H1 (cell line): Measurements from ENCODE around the gene TKFC. TPM values are rescaled to one million over a fixed set of nuclear protein-coding genes. Genes with fewer than 3 reads are reported as not detected.
A peak's percentile ranks its signal among the peaks of the same experiment; 100 is the strongest.

Experiments
- CTCF ChIA-PET: fragments of 300-600 bp; sonication (Branson Sonifier 250); formaldehyde crosslinking; loops from one replicate; lab custom pipeline; 2021; ENCODE audit not compliant: partially characterized antibody; lab: Charles Lee
- POLR2A ChIA-PET: fragments of 300-600 bp; sonication (Branson Sonifier 250); formaldehyde crosslinking; loops from one replicate; lab custom pipeline; 2021; ENCODE audit warnings: inconsistent platforms; ENCODE audit not compliant: partially characterized antibody; lab: Charles Lee
- DNase-seq, 2 experiments: peaks; one replicate each; pipeline versions ENCODE4 v3.0.0 to v3.0.0-alpha.2; 2010 to 2022; ENCODE audit warnings: low spot score in 2 of 2, low read depth in 1 of 2, mixed read lengths in 1 of 2
- FAIRE-seq: peaks from 2 replicates; lab custom pipeline; 2011; peaks lifted over from hg19 to GRCh38; lab: Jason Lieb, UNC
- H2AFZ ChIP-seq: 2 replicates; pipeline ENCODE4 v1.8.1; 2012; ENCODE audit warnings: low read length, inconsistent platforms
- H2AK5ac ChIP-seq: 2 replicates; pipeline ENCODE4 v1.6.1; 2013; ENCODE audit warnings: low read depth, low read length
- H2BK120ac ChIP-seq: replicated peaks from 2 replicates; pipeline ENCODE3; 2013; ENCODE audit warnings: low read depth, low read length, inconsistent platforms
- H2BK12ac ChIP-seq: 2 replicates; pipeline ENCODE4 v1.6.1; 2013; ENCODE audit warnings: low read depth, low read length
- H2BK15ac ChIP-seq: 2 replicates; pipeline ENCODE4 v1.6.1; 2013; ENCODE audit warnings: low read length
- H2BK20ac ChIP-seq: 2 replicates; pipeline ENCODE4 v1.6.1; 2013; ENCODE audit warnings: low read length
- H2BK5ac ChIP-seq: 2 replicates; pipeline ENCODE4 v1.6.1; 2013; ENCODE audit warnings: low read depth, low read length
- H3K14ac ChIP-seq: 2 replicates; pipeline ENCODE4 v1.6.1; 2013; ENCODE audit warnings: inconsistent platforms; ENCODE audit not compliant: insufficient read length
- H3K18ac ChIP-seq: 2 replicates; pipeline ENCODE4 v1.6.1; 2013; ENCODE audit warnings: low read length; ENCODE audit errors: extremely low read depth
- H3K23ac ChIP-seq: 2 replicates; pipeline ENCODE4 v1.6.1; 2013; ENCODE audit warnings: inconsistent platforms; ENCODE audit not compliant: insufficient read length
- H3K23me2 ChIP-seq: 2 replicates; pipeline ENCODE4 v1.6.1; 2013; ENCODE audit warnings: low read depth, low read length
- H3K27ac ChIP-seq: 2 replicates; pipeline ENCODE4 v1.6.1; 2011; ENCODE audit warnings: low read depth, low read length, inconsistent platforms
- H3K27me3 ChIP-seq, 4 experiments: replicated peaks in 1 of 4; 1 replicate in 1 of 4; 2 replicates in 3 of 4; pipeline versions ENCODE4 v1.6.1 to v1.8.1; 2011 to 2013; ENCODE audit warnings: low read length in 3 of 4, mild to moderate bottlenecking in 3 of 4, inconsistent platforms in 2 of 4, mixed read lengths in 2 of 4, moderate library complexity in 1 of 4; ENCODE audit not compliant: control insufficient read depth in 3 of 4, insufficient read depth in 3 of 4; ENCODE audit errors: extremely low read depth in 1 of 4
- H3K36me3 ChIP-seq, 4 experiments: 2 replicates each; pipeline versions ENCODE4 v1.6.1 to v1.8.1; 2011 to 2013; ENCODE audit warnings: mild to moderate bottlenecking in 4 of 4, low read length in 3 of 4, moderate library complexity in 2 of 4, control low read depth in 1 of 4, inconsistent platforms in 1 of 4; ENCODE audit not compliant: insufficient read depth in 4 of 4, control insufficient read depth in 2 of 4
- H3K4ac ChIP-seq: replicated peaks from 2 replicates; pipeline ENCODE3; 2013; ENCODE audit warnings: low read length, low read depth, mixed read lengths, inconsistent platforms; ENCODE audit not compliant: insufficient read length
- H3K4me1 ChIP-seq, 4 experiments: replicated peaks in 1 of 4; 1 replicate in 1 of 4; 2 replicates in 3 of 4; pipeline versions ENCODE4 v1.6.1 to v1.8.1; 2011 to 2013; ENCODE audit warnings: low read length in 3 of 4, inconsistent platforms in 2 of 4, mixed read lengths in 1 of 4; ENCODE audit not compliant: insufficient read depth in 4 of 4, control insufficient read depth in 3 of 4
- H3K4me2 ChIP-seq, 2 experiments: 2 replicates each; pipeline versions ENCODE4 v1.6.1 to v1.8.1; 2011 to 2013; ENCODE audit warnings: low read depth in 2 of 2, low read length in 2 of 2, control low read depth in 1 of 2, inconsistent platforms in 1 of 2, mild to moderate bottlenecking in 1 of 2; ENCODE audit not compliant: insufficient read depth in 1 of 2
- H3K4me3 ChIP-seq, 4 experiments: fragments of 200-600, 300-600 bp in 1 of 4; sonication (generic), shearing (Covaris generic), sonication (Bioruptor Twin) in 1 of 4; 2 replicates each; pipeline versions ENCODE4 v1.5.1 to v1.8.1; 2011 to 2016; ENCODE audit warnings: low read length in 4 of 4, low read depth in 3 of 4, control low read depth in 2 of 4, inconsistent platforms in 2 of 4, mild to moderate bottlenecking in 2 of 4, mixed read lengths in 1 of 4, moderate library complexity in 1 of 4; ENCODE audit not compliant: insufficient read depth in 2 of 4; ENCODE audit errors: extremely low read depth in 1 of 4
- H3K56ac ChIP-seq: replicated peaks from 2 replicates; pipeline ENCODE3; 2013; ENCODE audit warnings: low read depth, mild to moderate bottlenecking, mixed read lengths, low read length, inconsistent platforms; ENCODE audit not compliant: insufficient read length
- H3K79me1 ChIP-seq: 2 replicates; pipeline ENCODE4 v1.6.1; 2013; ENCODE audit warnings: low read depth, low read length, control low read depth
- H3K79me2 ChIP-seq, 2 experiments: 2 replicates each; pipeline versions ENCODE4 v1.6.1 to v1.8.1; 2012 to 2013; ENCODE audit warnings: low read length in 2 of 2, mild to moderate bottlenecking in 2 of 2, inconsistent platforms in 1 of 2; ENCODE audit not compliant: insufficient read depth in 2 of 2, control insufficient read depth in 1 of 2
- H3K9ac ChIP-seq, 4 experiments: replicated peaks in 1 of 4; 1 replicate in 1 of 4; 2 replicates in 3 of 4; pipeline versions ENCODE4 v1.6.1 to v1.8.1; 2011 to 2013; ENCODE audit warnings: low read depth in 3 of 4, low read length in 3 of 4, control low read depth in 2 of 4, mild to moderate bottlenecking in 2 of 4, moderate library complexity in 2 of 4, inconsistent platforms in 1 of 4; ENCODE audit errors: extremely low read depth in 1 of 4
- H3K9me3 ChIP-seq, 2 experiments: 2 replicates each; pipeline versions ENCODE4 v1.6.1 to v1.8.1; 2012 to 2013; ENCODE audit warnings: mild to moderate bottlenecking in 2 of 2, moderate library complexity in 2 of 2, control low read depth in 1 of 2, inconsistent platforms in 1 of 2, low read depth in 1 of 2, low read length in 1 of 2, mixed read lengths in 1 of 2; ENCODE audit not compliant: insufficient read depth in 2 of 2
- H4K20me1 ChIP-seq, 2 experiments: replicated peaks in 1 of 2; 2 replicates each; pipeline versions ENCODE3 to v1.8.1; 2011 to 2013; ENCODE audit warnings: inconsistent platforms in 2 of 2, low read length in 2 of 2, mild to moderate bottlenecking in 1 of 2; ENCODE audit not compliant: insufficient read depth in 2 of 2, control insufficient read depth in 1 of 2
- H4K5ac ChIP-seq: 2 replicates; pipeline ENCODE4 v1.6.1; 2013; ENCODE audit warnings: low read length, low read depth, mixed read lengths, inconsistent platforms; ENCODE audit not compliant: insufficient read length
- H4K8ac ChIP-seq: 2 replicates; pipeline ENCODE4 v1.8.0; 2013; ENCODE audit warnings: mild to moderate bottlenecking, moderate library complexity, low read length, inconsistent platforms; ENCODE audit not compliant: insufficient read depth; ENCODE audit errors: extremely low read depth
- H4K91ac ChIP-seq: replicated peaks from 2 replicates; pipeline ENCODE3; 2013; ENCODE audit warnings: low read length, mixed read lengths, inconsistent platforms; ENCODE audit not compliant: insufficient read length
- BACH1 ChIP-seq: IDR thresholded peaks from 2 replicates; pipeline ENCODE4 v1.6.1; 2012; ENCODE audit warnings: low read length, improper control_type of control experiment
- CHD2 ChIP-seq: IDR thresholded peaks from 2 replicates; pipeline ENCODE4 v1.6.1; 2012; ENCODE audit warnings: low read length, improper control_type of control experiment
- CTCF ChIP-seq, 3 experiments: IDR thresholded peaks; 1 replicate in 2 of 3; 2 replicates in 1 of 3; pipeline versions ENCODE4 v1.5.1 to v1.6.1; 2011; ENCODE audit warnings: low read length in 3 of 3, mild to moderate bottlenecking in 3 of 3, inconsistent platforms in 2 of 3, low read depth in 1 of 3, moderate library complexity in 1 of 3; ENCODE audit not compliant: insufficient read depth in 1 of 3; ENCODE audit errors: control extremely low read depth in 1 of 3
- HDAC2 ChIP-seq, 2 experiments: fragments of 300-600 bp in 1 of 2; sonication (generic) in 1 of 2; IDR thresholded peaks; 2 replicates each; pipeline ENCODE4 v1.6.1; 2011 to 2012; ENCODE audit warnings: low read depth in 2 of 2, low read length in 2 of 2, mild to moderate bottlenecking in 2 of 2, moderate library complexity in 2 of 2, borderline replicate concordance in 1 of 2, inconsistent platforms in 1 of 2
- JUND ChIP-seq: IDR thresholded peaks from 2 replicates; pipeline ENCODE4 v1.6.1; 2011; ENCODE audit warnings: mild to moderate bottlenecking, improper control_type of control experiment, low read length
- KDM4A ChIP-seq: IDR thresholded peaks from one replicate; pipeline ENCODE4 v1.7.1; 2012; ENCODE audit warnings: low read depth, mild to moderate bottlenecking, moderate library complexity, low read length, inconsistent platforms; ENCODE audit not compliant: severe bottlenecking
- SAP30 ChIP-seq: fragments of 300-600 bp; sonication (generic); IDR thresholded peaks from 2 replicates; pipeline ENCODE4 v1.7.1; 2012; ENCODE audit warnings: low read length, moderate library complexity, mild to moderate bottlenecking, inconsistent platforms; ENCODE audit not compliant: insufficient read depth, insufficient replicate concordance
- TCF12 ChIP-seq: IDR thresholded peaks from 2 replicates; pipeline ENCODE4 v1.6.1; 2011; ENCODE audit warnings: low read depth, mild to moderate bottlenecking, low read length
- WGBS, 2 experiments: shearing (Covaris generic) in 1 of 2; methylation state at CpG; one replicate each; pipeline versions ENCODE4 v1.1.6 to v1.1.7; 2013 to 2015; ENCODE audit warnings: low lambda C conversion rate in 2 of 2, mixed read lengths in 2 of 2, inconsistent platforms in 1 of 2, low coverage in 1 of 2, missing lambda C conversion rate in 1 of 2; ENCODE audit not compliant: insufficient replicate concordance in 2 of 2, insufficient coverage in 1 of 2, insufficient read length in 1 of 2; ENCODE audit errors: extremely low coverage in 1 of 2, missing lambda C conversion rate in 1 of 2; 5-methylcytosine and 5-hydroxymethylcytosine counted together
- polyA plus RNA-seq, 7 experiments: library from polyadenylated mRNA; depleted of rRNA in 3 of 7; stranded (reverse) in 5 of 7; unstranded in 2 of 7; fragments of >200 nt in 5 of 7; fragments of 200-250 nt in 2 of 7; gene quantifications; 1 replicate in 5 of 7; 2 replicates in 1 of 7; 4 replicates in 1 of 7; pipeline versions ENCODE4 v1.2.1 to v1.2.3, GENCODE V29; 2011 to 2013; ENCODE audit warnings: missing spikeins in 2 of 7, mixed read lengths in 2 of 7
- total RNA-seq: library from RNA; stranded (reverse); fragmentation: NEBNext Ultra II Directional; extraction: Animal tissue kit (Norgen Biotek cat#: 25700); gene quantifications from 2 replicates; pipeline ENCODE4 v1.2.1, GENCODE V29; 2021

The TKFC gene
- total and polyA plus RNA-seq, 2 of the 8 experiments (the other 6 are each of a cell fraction or from before 2014, with no cell fraction given) = 53.5 to 55.0 TPM

GRCh38 chr11:61362542-61362875, 29.5 kb downstream of the TKFC start:
- peak overlapping the region; percentile 88 to 94 for H3K4me2 ChIP-seq
- H4K20me1 ChIP-seq = no peaks in the 10 kb centered on the region
- peaks cover 3% of the 10 kb centered on the region for H3K79me1 ChIP-seq
- POLR2A ChIA-PET = interaction anchor here (0.6 to 39.7 kb wide), 27 partner anchors 8 to 435 kb away, joined by 3 to 1106 read pairs (median 5); partner anchors contain the start of genes CPSF7, CYB561A3, DDB1 and SDHAF2
- no peaks in the 10 kb centered on the region for H3K9me3 ChIP-seq
- peak overlapping the region; percentile 15 for H3K4ac ChIP-seq
- no peak overlapping the region for H2BK120ac ChIP-seq
- H2AFZ ChIP-seq = peak overlapping the region; percentile 16; the same call in 1 of the 2 replicates
- peaks cover 3 to 23% of the 10 kb centered on the region in 2 experiments for H3K79me2 ChIP-seq
- H3K23me2 ChIP-seq = peaks cover 14% of the 10 kb centered on the region
- peak overlapping the region; percentile 78; the same call in 1 of the 2 replicates for H2BK5ac ChIP-seq
- DNase-seq = no peak
- H3K14ac ChIP-seq = no peak overlapping the region
- FAIRE-seq = no peak
- H4K8ac ChIP-seq = peak overlapping the region; percentile 19; the same call in 1 of the 2 replicates
- H3K56ac ChIP-seq = no peak overlapping the region
- no peak for TF ChIP-seq JUND
- TF ChIP-seq CTCF (IDR thresholded peaks at IDR 0.05; ENCODE audit: control extremely low read depth in 1 of 3, insufficient read depth in 1 of 3, low read depth in 1 of 3, low read length in 3 of 3) = no peak
- TF ChIP-seq TCF12 = no peak
- TF ChIP-seq CHD2 = no peak
- peak; percentile 25 for TF ChIP-seq KDM4A
- TF ChIP-seq SAP30 = peak; percentile 54
- no peak for TF ChIP-seq BACH1
- TF ChIP-seq HDAC2 (IDR thresholded peaks at IDR 0.05; ENCODE audit: borderline replicate concordance in 1 of 2, low read depth in 2 of 2, low read length in 2 of 2) = 0 out of 4 replicates have a peak, but pooled peaks of 1 of the 2 experiments have one; percentile 16
- no peak overlapping the region for H2BK20ac ChIP-seq
- H3K18ac ChIP-seq = peak overlapping the region; percentile 87; the same call in 1 of the 2 replicates
- H2BK12ac ChIP-seq = peak overlapping the region; percentile 84
- H3K27me3 ChIP-seq = no peaks in the 10 kb centered on the region
- peak overlapping the region; percentile 72; the same call in 1 of the 2 replicates for H2BK15ac ChIP-seq
- CTCF ChIA-PET = interaction anchor here (0.8 to 22.8 kb wide), 7 partner anchors 12 to 154 kb away, joined by 3 to 255 read pairs (median 8); partner anchors contain the start of genes DDB1, TKFC and TMEM216
- no peaks in the 10 kb centered on the region for H3K4me1 ChIP-seq
- peaks cover 15 to 35% (median 28%) of the 10 kb centered on the region in 4 experiments for H3K36me3 ChIP-seq
- H4K5ac ChIP-seq = peak overlapping the region; percentile 11
- WGBS, 2 experiments = 3% methylated on average over 12 of the region's 12 CpGs; no CpG with 5 or more reads in 1 of the 2 experiments
- 0 out of 2 replicates have a peak overlapping the region, but pooled peaks have one; percentile 85 for H2AK5ac ChIP-seq
- H3K23ac ChIP-seq = no peak overlapping the region
- H3K4me3 ChIP-seq = peak overlapping the region; percentile 77 to 100 (median 86)
- H3K27ac ChIP-seq = peak overlapping the region; percentile 100; the same call in 1 of the 2 replicates
- H3K9ac ChIP-seq = peak overlapping the region; percentile 94 to 100 (median 99)
- peak overlapping the region; percentile 12 for H4K91ac ChIP-seq
